ENCODE measurements around the gene MAP2K4.

DNA sequence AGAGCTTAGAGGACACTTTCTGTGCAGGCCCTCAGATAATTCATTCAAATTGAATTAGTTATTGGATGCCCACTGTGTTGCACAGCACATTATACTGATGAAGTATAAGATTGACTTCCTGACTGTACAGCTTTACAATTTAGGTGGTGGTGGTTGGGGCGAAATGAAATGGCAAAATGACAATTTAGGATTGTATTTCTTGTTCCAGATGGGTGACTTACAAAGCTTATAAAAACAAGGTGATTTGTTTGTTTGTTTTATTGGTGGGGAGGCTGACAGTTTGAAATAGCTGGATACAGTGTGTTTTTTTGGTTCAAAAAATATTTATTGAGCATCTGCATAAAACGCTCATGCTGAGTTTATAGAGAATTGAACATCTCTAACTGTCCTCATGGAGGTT lies 1.6 kb downstream of the MAP2K4 start:
- TF ChIP-seq POLR2AphosphoS5 (IDR thresholded peaks at IDR 0.05; ENCODE audit: borderline replicate concordance, low read depth, low read length) (no peak), EZH2 (IDR thresholded peaks at IDR 0.05) (no peak), FOXP2 (optimal IDR thresholded peaks at IDR 0.05; ENCODE audit: control extremely low read depth, extremely low read length, insufficient read depth) (no peak)

Measured in SK-N-MC (cell line).